GM12801 (cell line): ENCODE data around the gene DPEP1.

Experiments used
- TF ChIP-seq, protein P1 (sequence below): IDR thresholded peaks from one replicate; pipeline ENCODE4 v1.5.1; 2011; ENCODE audit warnings: control low read depth; ENCODE audit not compliant: insufficient read length; ENCODE audit errors: extremely low read depth

The DPEP1 gene

DNA sequence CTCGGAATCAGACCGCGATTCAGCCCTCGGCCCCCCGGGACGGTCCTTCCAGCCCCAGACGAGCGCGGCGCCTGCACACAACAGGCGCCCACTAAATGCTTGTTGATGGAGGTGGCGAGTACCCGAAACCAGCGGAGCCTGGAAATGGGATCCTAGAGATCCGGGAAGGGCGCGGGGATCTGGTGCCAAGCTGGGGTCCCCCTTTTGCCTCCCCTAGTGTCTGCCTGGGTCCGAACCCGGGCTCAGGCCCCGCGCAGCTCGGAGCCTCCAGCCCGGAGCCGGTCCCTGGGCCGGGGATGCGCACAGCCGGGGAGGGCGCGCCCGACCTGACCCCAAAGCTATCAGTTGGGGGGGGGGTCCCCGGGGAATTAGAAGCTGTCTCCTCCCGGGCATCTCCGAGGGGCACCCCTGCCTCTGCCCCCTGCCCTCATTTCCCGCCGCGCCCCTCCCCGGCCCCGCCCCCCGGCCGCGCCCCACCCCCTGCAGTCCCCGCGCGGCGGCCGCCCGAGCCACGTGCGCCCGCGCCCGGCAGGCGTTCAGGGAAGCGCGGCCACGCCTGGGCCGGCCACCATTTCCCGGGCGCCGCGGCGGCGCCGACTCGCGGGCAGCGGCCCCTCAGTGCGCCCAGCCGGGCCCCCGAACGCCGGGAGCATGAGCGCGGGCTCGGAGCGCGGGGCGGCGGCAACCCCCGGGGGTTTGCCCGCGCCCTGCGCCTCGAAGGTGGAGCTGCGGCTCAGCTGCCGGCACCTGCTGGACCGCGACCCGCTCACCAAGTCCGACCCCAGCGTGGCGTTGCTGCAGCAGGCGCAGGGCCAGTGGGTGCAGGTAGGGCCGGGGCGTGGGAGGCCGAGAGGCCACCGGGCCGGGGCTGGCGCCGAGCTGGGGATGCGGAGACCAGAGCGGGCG lies 37.9 kb upstream of the DPEP1 start, which contains the start of gene CPNE7:
CPNE7 (plus strand) TSS at position 512 of the 906 bp plus-strand sequence; CDS start at position 652, 140 bp downstream.
- TF ChIP-seq, protein P1, sequence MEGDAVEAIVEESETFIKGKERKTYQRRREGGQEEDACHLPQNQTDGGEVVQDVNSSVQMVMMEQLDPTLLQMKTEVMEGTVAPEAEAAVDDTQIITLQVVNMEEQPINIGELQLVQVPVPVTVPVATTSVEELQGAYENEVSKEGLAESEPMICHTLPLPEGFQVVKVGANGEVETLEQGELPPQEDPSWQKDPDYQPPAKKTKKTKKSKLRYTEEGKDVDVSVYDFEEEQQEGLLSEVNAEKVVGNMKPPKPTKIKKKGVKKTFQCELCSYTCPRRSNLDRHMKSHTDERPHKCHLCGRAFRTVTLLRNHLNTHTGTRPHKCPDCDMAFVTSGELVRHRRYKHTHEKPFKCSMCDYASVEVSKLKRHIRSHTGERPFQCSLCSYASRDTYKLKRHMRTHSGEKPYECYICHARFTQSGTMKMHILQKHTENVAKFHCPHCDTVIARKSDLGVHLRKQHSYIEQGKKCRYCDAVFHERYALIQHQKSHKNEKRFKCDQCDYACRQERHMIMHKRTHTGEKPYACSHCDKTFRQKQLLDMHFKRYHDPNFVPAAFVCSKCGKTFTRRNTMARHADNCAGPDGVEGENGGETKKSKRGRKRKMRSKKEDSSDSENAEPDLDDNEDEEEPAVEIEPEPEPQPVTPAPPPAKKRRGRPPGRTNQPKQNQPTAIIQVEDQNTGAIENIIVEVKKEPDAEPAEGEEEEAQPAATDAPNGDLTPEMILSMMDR: no peak

DNA sequence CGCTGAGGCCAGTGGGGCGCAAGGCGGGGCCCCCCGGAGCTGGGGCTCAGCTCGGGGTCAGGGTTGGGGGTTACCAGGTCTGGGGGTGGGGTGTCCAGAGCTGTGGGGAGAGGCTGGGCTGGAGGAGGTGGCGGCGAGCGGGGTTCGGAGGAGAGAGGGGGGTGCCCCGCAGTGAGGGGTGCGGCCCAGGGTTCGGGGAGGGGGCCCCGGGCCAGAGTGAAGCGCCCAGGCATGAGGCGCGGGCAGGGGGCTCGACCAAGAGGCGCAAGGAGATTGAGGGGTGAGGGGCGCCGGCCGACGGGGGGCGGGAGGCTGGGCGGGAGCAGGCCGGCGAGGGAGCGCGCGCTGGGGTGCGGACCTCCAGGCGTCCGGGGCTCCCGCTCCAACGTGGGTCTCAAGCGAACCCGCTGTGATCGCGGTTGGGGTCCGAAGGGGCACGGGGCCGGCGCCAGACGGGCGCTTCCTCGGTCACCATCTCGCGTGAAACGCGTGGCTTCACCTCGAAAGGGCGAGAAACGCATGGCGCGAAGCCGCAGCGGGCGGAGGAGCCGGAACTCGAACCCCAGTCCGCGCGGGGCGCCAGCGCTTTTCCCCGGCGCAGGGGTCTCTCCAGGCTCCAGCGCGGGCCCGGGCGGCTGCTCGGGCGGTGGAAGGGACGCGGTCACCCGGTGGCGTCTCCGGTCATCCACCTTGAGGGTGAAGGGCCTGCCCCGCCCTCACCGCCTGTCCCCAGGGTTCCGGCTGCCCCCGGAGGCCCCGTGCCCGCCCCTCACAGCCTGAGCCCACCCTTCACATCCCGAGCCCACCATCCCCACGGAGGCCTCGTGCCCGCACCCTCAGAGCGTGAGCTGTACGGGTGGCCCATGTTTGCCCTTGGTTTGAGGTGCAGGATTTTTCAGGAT lies 37.0 kb upstream of the DPEP1 start:
- TF ChIP-seq, protein P1: no peak

DNA sequence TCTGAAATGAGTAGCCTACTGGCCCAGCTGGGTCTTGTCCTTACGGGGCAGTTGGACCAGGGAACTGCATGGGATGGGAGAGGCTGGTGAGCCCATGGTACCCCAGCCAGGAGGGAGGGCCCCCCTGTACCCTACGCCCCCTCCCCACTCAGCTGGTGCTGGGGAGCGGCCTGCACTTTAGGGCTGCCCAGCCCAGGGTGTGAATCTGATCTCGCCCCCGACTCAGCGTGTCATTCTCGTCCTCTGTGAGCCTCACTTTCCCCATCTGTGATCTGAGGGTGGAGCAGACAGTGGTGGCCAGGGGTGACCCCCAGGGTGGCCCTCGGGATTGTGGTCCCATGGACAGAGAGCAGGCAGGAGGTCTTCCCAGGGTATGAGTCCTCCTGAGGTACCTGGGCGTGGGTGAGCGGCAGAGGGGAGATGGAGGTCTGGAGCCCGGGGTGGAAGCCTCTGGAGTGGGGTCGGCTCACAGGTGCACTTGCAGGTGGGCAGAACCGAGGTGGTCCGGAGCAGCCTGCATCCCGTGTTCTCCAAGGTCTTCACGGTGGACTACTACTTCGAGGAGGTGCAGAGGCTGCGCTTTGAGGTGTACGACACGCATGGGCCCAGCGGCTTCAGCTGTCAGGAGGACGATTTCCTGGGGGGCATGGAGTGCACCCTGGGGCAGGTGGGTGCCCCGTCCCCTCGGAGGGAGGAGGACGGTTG lies 36.2 kb upstream of the DPEP1 start:
- TF ChIP-seq, protein P1: no peak

DNA sequence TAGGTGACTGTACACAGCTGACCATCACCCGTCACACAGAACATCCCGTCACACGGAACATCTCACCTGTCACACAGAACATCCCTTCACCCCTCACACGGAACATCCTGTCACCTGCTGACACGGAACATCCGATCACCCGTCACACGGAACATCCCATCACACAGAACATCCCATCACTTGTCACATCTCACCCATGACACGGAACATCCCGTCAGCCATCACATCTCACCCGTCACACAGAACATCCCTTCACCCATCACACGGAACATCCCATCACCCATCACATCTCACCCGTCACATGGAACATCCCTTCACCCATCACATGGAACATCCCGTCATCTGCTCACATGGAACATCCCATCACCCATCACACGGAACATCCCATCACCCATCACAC lies 34.1 kb upstream of the DPEP1 start:
- TF ChIP-seq, protein P1: no peak

DNA sequence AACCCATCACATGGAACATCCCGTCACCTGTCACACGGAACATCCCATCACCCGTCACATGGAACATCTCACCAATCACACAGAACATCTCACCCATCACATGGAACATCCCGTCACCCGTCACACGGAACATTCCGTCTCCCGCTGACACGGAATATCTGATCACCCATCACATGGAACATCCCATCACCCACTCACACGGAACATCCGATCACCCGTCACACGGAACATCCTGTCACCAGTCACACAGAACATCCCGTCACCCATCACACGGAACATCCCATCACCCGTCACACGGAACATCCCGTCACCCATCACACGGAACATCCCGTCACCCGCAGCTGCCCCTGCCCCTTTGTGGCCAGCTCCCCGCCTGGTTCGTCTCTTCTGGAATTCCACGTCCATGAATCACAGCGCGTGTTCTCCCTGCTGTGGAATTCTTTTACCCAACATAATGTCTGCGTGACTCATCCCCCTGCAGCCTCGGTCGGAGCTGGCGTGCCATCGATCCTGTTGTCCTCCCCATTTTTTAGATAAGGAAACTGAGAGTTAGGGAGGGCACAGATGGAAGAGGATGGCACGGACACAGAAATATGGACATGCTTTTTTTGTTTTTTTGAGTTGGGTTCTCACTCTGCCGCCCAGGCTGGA lies 32.3 kb upstream of the DPEP1 start:
- TF ChIP-seq, protein P1: no peak

DNA sequence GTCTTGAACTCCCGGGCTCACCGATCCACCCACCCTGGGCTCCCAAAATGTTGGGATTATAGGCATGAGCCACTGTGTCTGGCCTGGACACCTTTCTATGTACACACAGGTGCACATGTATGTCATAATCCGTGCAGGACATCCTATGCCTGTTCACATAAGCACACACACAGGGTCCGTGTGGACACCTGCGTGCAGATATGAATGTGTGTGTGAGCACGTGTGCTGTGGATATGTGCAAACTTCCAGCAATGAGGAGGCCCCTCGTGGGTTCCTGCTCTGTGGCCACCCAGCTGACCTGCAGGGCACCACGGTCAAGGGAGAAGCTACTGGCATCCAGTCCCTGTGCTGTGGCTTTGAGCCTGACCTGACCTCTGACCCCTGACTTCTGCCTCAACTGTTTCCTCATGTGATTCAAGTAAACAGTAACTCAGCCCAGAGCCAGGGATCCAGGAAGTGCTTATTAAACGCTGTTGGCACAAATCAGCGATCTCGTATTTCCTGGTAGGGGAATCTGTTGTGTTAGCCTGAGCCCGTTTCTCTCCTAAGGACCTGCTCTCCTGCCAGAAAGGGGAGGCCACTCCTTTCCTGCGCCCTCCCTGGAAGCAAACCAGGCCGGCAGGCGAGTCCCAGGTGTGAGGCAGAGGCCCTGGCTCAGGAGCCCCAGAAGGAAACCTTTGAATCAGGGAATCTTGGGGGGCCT lies 31.4 kb upstream of the DPEP1 start:
- TF ChIP-seq, protein P1: no peak
